ENCODE results near the gene GTF3C4. TPM values are rescaled to one million over a fixed set of nuclear protein-coding genes. Genes with fewer than 3 reads are reported as not detected.

Gene GTF3C4
- total and polyA plus RNA-seq, 10 of the 15 experiments (the other 5 are each of a cell fraction or from before 2014, with no cell fraction given): 3.2 to 18.9 (median 8.2) TPM

- in situ Hi-C loops (cut with MboI) (no loop called here), intact Hi-C loops (cut with micrococcal nuclease; ENCODE audit: unreplicated experiment) (no loop called here)
- FAIRE-seq: no peak
- H3K36me3 ChIP-seq (ENCODE audit: control insufficient read depth in 2 of 2, insufficient read depth in 2 of 2, low read length in 1 of 2): peaks cover 17 to 43% of the 10 kb centered on the region in 2 experiments
- no peaks in the 10 kb centered on the region for H3K4me1 ChIP-seq (ENCODE audit: control insufficient read depth, insufficient read depth, low read length)
- DNase-seq (ENCODE audit: low read depth, low spot score): no peak
- H3K79me2 ChIP-seq (ENCODE audit: control insufficient read depth, insufficient read depth, low read length): no peaks in the 10 kb centered on the region
- H3K4me3 ChIP-seq: no peak overlapping the region
- no TSS peak for BruUV-seq (replicated peaks)
- RAD21 ChIA-PET (ENCODE audit: unreplicated experiment): interaction anchor here (1.2 kb wide), 1 partner anchor 21 kb away, joined by 3 read pairs; the partner anchor contains the start of genes DDX31 and GTF3C4
- TF ChIP-seq, protein P1, sequence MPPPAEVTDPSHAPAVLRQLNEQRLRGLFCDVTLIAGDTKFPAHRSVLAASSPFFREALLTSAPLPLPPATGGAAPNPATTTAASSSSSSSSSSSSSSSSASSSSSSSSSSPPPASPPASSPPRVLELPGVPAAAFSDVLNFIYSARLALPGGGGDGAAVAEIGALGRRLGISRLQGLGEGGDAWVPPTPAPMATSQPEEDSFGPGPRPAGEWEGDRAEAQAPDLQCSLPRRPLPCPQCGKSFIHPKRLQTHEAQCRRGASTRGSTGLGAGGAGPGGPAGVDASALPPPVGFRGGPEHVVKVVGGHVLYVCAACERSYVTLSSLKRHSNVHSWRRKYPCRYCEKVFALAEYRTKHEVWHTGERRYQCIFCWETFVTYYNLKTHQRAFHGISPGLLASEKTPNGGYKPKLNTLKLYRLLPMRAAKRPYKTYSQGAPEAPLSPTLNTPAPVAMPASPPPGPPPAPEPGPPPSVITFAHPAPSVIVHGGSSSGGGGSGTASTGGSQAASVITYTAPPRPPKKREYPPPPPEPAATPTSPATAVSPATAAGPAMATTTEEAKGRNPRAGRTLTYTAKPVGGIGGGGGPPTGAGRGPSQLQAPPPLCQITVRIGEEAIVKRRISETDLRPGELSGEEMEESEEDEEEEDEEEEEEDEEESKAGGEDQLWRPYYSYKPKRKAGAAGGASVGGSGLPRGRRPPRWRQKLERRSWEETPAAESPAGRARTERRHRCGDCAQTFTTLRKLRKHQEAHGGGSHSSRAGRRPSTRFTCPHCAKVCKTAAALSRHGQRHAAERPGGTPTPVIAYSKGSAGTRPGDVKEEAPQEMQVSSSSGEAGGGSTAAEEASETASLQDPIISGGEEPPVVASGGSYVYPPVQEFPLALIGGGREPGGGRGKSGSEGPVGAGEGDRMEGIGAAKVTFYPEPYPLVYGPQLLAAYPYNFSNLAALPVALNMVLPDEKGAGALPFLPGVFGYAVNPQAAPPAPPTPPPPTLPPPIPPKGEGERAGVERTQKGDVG (CRISPR knock-in tag; IDR thresholded peaks at IDR 0.05): no peak
- no peak for TF ChIP-seq SMAD1 (IDR thresholded peaks at IDR 0.05; ENCODE audit: low read depth, partially characterized antibody)
- no peak for TF ChIP-seq POLR2A (IDR thresholded peaks at IDR 0.05; ENCODE audit: low read depth, low read length)
- TF ChIP-seq SUPT20H (IDR thresholded peaks at IDR 0.05; ENCODE audit: borderline replicate concordance, control insufficient read depth, low read depth, low read length): no peak
- no peak for TF ChIP-seq MTA2 (IDR thresholded peaks at IDR 0.05; ENCODE audit: low read depth)
- TF ChIP-seq STAT1 (conservative IDR thresholded peaks at IDR 0.05): no peak
- TF ChIP-seq NR2C2 (IDR thresholded peaks at IDR 0.05; ENCODE audit: borderline replicate concordance, control insufficient read depth, insufficient read length, low read depth): no peak
- TF ChIP-seq CBX3 (IDR thresholded peaks at IDR 0.05; ENCODE audit: borderline replicate concordance, low read depth): no peak
- TF ChIP-seq NBN (IDR thresholded peaks at IDR 0.05): no peak
- no peak for TF ChIP-seq BHLHE40 (IDR thresholded peaks at IDR 0.05; ENCODE audit: borderline replicate concordance in 1 of 2, low read depth in 2 of 2, low read length in 1 of 2)
- no peak for TF ChIP-seq CREB1 (IDR thresholded peaks at IDR 0.05; ENCODE audit: low read depth)
- no peak for TF ChIP-seq TCF7 (IDR thresholded peaks at IDR 0.05; ENCODE audit: borderline replicate concordance)
- TF ChIP-seq FOS (IDR thresholded peaks at IDR 0.05; ENCODE audit: borderline replicate concordance, extremely low read depth, insufficient read length): no peak
- TF ChIP-seq, protein P2, sequence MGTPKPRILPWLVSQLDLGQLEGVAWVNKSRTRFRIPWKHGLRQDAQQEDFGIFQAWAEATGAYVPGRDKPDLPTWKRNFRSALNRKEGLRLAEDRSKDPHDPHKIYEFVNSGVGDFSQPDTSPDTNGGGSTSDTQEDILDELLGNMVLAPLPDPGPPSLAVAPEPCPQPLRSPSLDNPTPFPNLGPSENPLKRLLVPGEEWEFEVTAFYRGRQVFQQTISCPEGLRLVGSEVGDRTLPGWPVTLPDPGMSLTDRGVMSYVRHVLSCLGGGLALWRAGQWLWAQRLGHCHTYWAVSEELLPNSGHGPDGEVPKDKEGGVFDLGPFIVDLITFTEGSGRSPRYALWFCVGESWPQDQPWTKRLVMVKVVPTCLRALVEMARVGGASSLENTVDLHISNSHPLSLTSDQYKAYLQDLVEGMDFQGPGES (IDR thresholded peaks at IDR 0.05): no peak
- TF ChIP-seq REST (IDR thresholded peaks at IDR 0.05; ENCODE audit: low read depth, low read length): no peak
- no peak overlapping the region for H3K4me2 ChIP-seq (ENCODE audit: control insufficient read depth, insufficient read depth)
- WGBS (ENCODE audit: insufficient coverage, insufficient replicate concordance, low lambda C conversion rate, missing lambda C conversion rate): 99% methylated on average over 3 of the region's 3 CpGs
- SMC1A ChIA-PET (ENCODE audit: uncharacterized antibody, unreplicated experiment): no interaction called here
- H4K20me1 ChIP-seq (ENCODE audit: control insufficient read depth, insufficient read depth): no peaks in the 10 kb centered on the region
- H3K27me3 ChIP-seq (replicated peaks in 1 of 2; ENCODE audit: control insufficient read depth in 2 of 2, insufficient read depth in 2 of 2, low read length in 1 of 2): no peaks in the 10 kb centered on the region
- no peak overlapping the region for H2AFZ ChIP-seq (ENCODE audit: control insufficient read depth, low read depth, low read length)
- no peak overlapping the region for H3K27ac ChIP-seq (ENCODE audit: control insufficient read depth, insufficient read depth)
- ATAC-seq: no peak
- no peaks in the 10 kb centered on the region for H3K9me3 ChIP-seq (replicated peaks; ENCODE audit: control insufficient read depth, insufficient read depth, low read length)
- POLR2A ChIA-PET: no interaction called here
- CTCF ChIA-PET: interaction anchor here (0.9 kb wide), 1 partner anchor 140 kb away, joined by 3 read pairs; no protein-coding TSS in a partner anchor
- no peak overlapping the region for H3K9ac ChIP-seq (ENCODE audit: control insufficient read depth, insufficient read depth, low read length)
These were observed 21.6 kb upstream of the GTF3C4 start for GRCh38 chr9:132648685-132649084.
